Measurements from ENCODE around the gene FAM20A.

Gene FAM20A

GRCh38 chr17:68600931-68601564, at the start of gene FAM20A:
FAM20A (minus strand) TSS chr17:68601367; CDS start chr17:68600666, 701 bp downstream.
- no peak for TF ChIP-seq CTCF (IDR thresholded peaks at IDR 0.05; ENCODE audit: borderline replicate concordance, insufficient read depth, low read depth, low read length)
- H3K4me3 ChIP-seq (ENCODE audit: low read depth, low read length): no peak within 1 kb of the TSS

GRCh38 chr17:68649324-68649723, 48.2 kb upstream of the FAM20A start:
- no peak overlapping the region for H3K4me3 ChIP-seq (ENCODE audit: low read depth, low read length)
- no peak for TF ChIP-seq CTCF (IDR thresholded peaks at IDR 0.05; ENCODE audit: borderline replicate concordance, insufficient read depth, low read depth, low read length)

- H3K4me3 ChIP-seq (ENCODE audit: low read depth, low read length): no peak overlapping the region
- no peak for TF ChIP-seq CTCF (IDR thresholded peaks at IDR 0.05; ENCODE audit: borderline replicate concordance, insufficient read depth, low read depth, low read length)
These were observed 45.7 kb upstream of the FAM20A start for GRCh38 chr17:68646626-68647526.

GRCh38 chr17:68642118-68642412, 40.9 kb upstream of the FAM20A start:
- H3K4me3 ChIP-seq (ENCODE audit: low read depth, low read length): no peak overlapping the region
- TF ChIP-seq CTCF (IDR thresholded peaks at IDR 0.05; ENCODE audit: borderline replicate concordance, insufficient read depth, low read depth, low read length): no peak

- no peak for TF ChIP-seq CTCF (IDR thresholded peaks at IDR 0.05; ENCODE audit: borderline replicate concordance, insufficient read depth, low read depth, low read length)
- no peak overlapping the region for H3K4me3 ChIP-seq (ENCODE audit: low read depth, low read length)
These were observed 40.3 kb upstream of the FAM20A start for GRCh38 chr17:68641276-68642117.

- no peak for TF ChIP-seq CTCF (IDR thresholded peaks at IDR 0.05; ENCODE audit: borderline replicate concordance, insufficient read depth, low read depth, low read length)
- no peak overlapping the region for H3K4me3 ChIP-seq (ENCODE audit: low read depth, low read length)
These were observed 39.2 kb upstream of the FAM20A start for GRCh38 chr17:68640242-68640989.
